Measurements from ENCODE around the gene COQ8B.
"Not testable (repeated sequence)": the region's sequence is repeated elsewhere in the genome, so short reads cannot be mapped to it uniquely, and the experiment has no call there.

The COQ8B gene

GRCh38 chr19:40716482-40717324 is at the start of gene COQ8B, which contains the start of gene ITPKC:
Gene COQ8B (minus strand): TSS chr19:40716886. CDS start chr19:40714632, 2,254 bp downstream.
Gene ITPKC (plus strand): TSS chr19:40717112. CDS start chr19:40717136, 24 bp downstream.
- in situ Hi-C loops (cut with MboI; ENCODE audit: low sequenced_read_pairs) = no loop called here

DNA sequence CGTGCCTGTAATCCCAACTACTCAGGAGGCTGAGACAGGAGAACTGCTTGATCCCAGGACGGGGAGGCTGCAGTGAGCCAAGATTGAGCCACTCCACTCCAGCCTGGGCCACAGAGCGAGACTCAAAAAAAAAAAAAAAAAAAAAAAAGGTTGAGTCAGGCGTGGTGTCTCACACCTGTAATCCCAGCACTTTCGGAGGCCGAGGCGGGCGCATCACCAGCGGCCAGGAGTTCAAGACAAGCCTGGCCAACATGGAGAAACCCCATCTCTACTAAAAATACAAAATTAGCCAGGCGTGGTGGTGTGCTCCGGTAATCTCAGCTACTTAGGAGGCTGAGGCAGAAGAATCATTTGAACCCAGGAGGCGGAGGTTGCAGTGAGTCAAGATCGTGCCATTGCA is 49.7 kb upstream of the COQ8B start:
- in situ Hi-C loops (cut with MboI; ENCODE audit: low sequenced_read_pairs) = not testable (repeated sequence)

- in situ Hi-C loops (cut with MboI; ENCODE audit: low sequenced_read_pairs) = no loop called here
These were observed 47.3 kb upstream of the COQ8B start for GRCh38 chr19:40763963-40764362.

- in situ Hi-C loops (cut with MboI; ENCODE audit: low sequenced_read_pairs) = no loop called here
These were observed 46.8 kb upstream of the COQ8B start for GRCh38 chr19:40763526-40763925.

GRCh38 chr19:40762754-40763470 is 46.2 kb upstream of the COQ8B start:
- in situ Hi-C loops (cut with MboI; ENCODE audit: low sequenced_read_pairs) = no loop called here

GRCh38 chr19:40759352-40759751 is 42.7 kb upstream of the COQ8B start:
- in situ Hi-C loops (cut with MboI; ENCODE audit: low sequenced_read_pairs) = no loop called here

GRCh38 chr19:40758491-40758890 is 41.8 kb upstream of the COQ8B start:
- in situ Hi-C loops (cut with MboI; ENCODE audit: low sequenced_read_pairs) = no loop called here

GRCh38 chr19:40756502-40757110 is 39.9 kb upstream of the COQ8B start:
- in situ Hi-C loops (cut with MboI; ENCODE audit: low sequenced_read_pairs) = no loop called here

DNA sequence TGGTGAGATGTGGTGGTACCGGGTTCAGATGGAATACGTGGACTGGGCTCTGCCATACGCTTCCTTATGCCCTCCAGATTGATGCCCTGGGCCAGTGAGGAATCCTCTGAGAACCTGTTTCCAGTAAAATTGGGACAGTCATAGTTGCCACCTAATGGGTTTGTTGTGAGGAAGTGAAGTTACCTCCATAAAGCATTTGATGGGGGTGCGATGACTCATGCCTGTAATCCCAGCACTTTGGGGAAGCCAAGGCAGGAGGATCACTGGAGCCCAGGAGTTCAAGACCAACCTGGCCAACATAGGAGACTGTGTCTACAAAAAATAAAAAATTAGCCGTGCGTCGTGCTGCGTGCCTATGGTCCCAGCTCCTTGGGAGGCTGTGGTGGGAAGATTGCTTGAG is 39.1 kb upstream of the COQ8B start:
- in situ Hi-C loops (cut with MboI; ENCODE audit: low sequenced_read_pairs) = no loop called here

DNA sequence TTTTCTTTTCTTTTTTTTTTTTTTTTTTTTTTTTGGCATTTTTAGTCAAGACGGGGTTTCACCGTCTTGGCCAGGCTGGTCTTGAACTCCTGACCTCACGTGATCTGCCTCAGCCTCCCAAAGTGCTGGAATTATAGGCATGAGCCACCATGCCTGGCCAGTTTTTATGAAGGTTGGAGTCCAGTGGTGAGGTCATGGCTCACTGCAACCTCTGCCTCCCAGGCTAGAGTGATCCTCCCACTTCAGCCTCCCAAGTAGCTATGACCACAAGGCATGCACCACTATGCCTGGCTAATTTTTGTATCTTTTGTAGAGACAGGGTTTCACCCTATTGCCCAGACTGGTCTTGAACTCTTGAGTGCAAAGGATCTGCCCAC is 38.5 kb upstream of the COQ8B start:
- in situ Hi-C loops (cut with MboI; ENCODE audit: low sequenced_read_pairs) = no loop called here

DNA sequence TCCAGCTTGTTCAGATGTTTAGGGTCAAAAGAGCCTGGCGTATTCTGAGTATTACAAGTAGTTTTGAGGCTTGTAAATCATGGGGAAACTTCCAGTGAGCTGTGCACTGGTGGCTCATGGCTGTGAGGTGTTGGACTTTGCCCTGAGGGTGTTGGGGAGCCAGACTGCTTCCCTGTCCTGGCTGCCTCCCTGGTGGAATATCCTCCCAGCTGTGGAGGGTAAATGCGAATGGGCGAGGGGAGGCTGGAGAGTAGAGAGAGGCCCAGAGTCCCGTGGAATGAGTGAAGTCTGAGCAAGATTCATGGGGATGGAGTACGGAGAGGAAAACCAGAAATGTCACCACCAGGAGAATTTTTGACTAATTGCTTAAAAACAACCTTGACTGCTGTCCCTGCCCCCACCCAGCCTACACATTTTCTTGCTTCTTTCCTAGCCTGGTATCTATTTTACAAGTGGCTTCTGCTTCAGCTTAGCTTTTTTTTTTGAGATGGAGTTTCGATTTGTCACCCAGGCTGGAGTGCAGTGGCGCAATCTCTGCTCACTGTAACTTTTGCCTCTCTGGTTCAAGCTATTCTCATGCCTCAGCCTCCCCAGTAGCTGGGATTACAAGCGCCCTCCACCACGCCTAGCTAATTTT is 38.0 kb upstream of the COQ8B start:
- in situ Hi-C loops (cut with MboI; ENCODE audit: low sequenced_read_pairs) = no loop called here

- in situ Hi-C loops (cut with MboI; ENCODE audit: low sequenced_read_pairs) = no loop called here
These were observed 35.6 kb upstream of the COQ8B start for GRCh38 chr19:40752257-40752781.

DNA sequence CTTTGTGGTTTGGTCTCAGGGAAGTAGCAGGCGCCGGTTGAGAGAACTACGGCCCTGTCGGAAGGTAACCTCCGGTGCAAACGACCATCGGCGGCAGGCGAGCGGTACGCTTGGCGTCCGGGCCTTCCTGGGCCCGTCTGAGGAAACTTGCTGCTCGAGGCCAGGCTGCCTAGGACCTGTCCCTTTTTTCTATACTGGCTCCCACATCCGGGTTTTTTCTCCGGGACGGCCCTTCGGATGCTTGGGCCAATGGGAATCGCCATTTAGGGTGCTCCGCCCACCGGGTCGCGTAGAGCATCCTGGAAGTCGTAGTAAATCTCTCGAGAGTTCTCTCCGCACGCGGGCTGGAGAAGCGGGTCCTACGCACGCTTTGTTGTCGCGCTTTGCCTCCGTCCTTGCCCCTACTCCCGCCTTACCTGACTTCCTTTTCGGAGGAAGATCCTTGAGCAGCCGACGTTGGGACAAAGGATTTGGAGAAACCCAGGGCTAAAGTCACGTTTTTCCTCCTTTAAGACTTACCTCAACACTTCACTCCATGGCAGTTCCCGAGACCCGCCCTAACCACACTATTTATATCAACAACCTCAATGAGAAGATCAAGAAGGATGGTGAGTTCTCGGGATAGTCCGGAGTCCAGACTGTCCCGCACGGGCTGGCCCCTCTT is 34.3 kb upstream of the COQ8B start, which contains the start of gene SNRPA:
Gene SNRPA (plus strand): TSS at position 330 of the 664 bp plus-strand sequence. CDS start 206 bp downstream, at position 536.
- in situ Hi-C loops (cut with MboI; ENCODE audit: low sequenced_read_pairs) = no loop called here

GRCh38 chr19:40750058-40750873 is 33.6 kb upstream of the COQ8B start, which contains the start of gene ACTMAP:
Gene ACTMAP (minus strand): TSS chr19:40750477. CDS start chr19:40749803, 674 bp downstream.
- in situ Hi-C loops (cut with MboI; ENCODE audit: low sequenced_read_pairs) = no loop called here

DNA sequence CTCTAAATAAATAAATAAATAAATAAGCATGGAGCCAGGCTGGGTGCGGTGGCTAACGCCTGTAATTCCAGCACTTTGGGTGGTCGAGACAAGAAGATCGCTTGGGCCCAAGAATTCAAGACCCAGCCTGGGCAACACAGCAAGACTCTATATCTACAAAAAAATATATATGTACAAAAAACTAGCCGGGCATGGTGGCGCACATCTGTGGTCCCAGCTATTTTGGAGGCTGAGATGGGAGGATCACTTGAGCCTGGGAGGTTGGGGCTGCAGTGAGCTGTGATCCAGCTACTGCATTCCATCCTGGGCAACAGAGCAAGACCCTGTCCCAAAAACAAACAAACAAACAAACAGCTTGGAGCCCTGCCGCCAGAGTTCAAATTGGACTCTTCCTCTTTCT is 30.9 kb upstream of the COQ8B start:
- in situ Hi-C loops (cut with MboI; ENCODE audit: low sequenced_read_pairs) = no loop called here

DNA sequence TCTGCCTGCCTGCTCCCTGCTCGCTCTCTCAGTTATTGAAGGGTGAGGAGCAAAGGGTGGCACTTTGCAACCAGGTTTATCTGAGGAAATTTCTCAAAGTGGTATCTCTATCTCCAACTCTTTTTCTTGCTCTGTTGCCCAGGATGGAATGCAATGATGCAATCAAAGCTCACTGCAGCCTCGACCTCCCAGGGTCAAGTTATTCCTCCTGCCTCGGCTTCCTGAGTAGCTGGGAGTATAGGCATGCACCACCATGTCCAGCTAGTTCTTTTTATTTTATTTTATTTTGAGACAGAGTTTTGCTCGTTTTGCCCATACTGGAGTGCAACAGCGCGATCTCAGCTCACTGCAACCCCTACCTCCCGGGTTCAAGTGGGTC is 28.7 kb upstream of the COQ8B start:
- in situ Hi-C loops (cut with MboI; ENCODE audit: low sequenced_read_pairs) = no loop called here

DNA sequence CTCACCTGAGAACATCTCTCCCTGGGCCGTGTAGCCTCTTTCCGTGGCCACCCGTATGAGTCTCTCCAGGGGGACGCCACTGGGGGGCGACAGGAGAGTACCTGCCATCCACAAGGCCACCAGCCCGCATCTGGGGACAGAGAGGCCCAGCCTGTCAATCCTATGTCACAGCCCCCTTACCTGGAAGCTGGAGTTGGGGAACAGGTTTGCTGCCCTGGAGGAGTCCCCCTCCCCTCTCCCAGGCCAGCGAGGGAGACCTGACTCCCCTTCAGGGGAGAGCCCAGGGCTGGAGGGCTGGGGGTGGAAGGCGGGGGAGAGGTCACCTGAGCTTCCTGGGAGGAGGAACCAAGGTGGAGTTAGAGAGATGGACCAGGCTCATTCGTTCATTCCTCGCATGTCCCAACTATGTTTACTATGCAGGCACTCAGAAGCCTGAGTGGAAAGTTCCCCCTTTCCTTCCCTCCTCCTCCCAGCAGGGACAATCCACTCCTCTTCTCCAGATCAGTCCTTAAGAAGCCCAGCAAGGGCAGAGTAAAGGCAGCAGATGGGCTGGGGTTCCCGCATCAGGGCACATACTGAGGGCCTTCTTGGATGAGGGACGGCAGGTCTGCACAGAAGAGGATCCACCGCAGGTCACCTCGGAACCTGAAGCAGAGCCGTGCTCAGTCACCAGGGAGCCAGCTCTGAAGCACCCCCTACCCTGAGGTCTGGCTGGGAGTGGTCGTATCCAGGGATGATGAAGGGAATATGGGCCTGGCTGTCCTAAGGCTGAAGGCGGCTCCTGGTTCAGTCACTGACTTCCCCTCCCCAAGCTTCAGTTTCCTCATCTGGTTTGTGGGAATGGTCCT is 28.1 kb upstream of the COQ8B start:
- in situ Hi-C loops (cut with MboI; ENCODE audit: low sequenced_read_pairs) = no loop called here

DNA sequence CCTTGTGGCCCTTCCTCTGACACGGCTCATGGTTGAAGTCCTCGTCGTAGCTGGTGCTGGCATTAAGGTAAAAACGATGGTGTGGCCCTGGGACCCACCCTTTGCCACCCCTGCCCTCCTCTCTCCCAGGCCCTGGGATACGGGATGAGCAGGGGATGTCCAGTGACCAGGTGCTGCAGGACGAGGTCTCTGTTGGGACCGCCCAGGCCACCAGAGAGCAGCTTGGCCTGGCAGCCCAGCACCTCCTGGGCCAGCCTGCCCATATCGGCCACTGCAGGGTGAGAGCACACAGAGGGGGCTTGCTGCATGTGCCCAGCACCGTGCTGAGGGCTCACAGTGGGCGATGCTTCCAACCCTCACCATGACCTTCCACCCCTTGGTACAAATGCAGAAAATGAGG is 27.2 kb upstream of the COQ8B start:
- in situ Hi-C loops (cut with MboI; ENCODE audit: low sequenced_read_pairs) = no loop called here

DNA sequence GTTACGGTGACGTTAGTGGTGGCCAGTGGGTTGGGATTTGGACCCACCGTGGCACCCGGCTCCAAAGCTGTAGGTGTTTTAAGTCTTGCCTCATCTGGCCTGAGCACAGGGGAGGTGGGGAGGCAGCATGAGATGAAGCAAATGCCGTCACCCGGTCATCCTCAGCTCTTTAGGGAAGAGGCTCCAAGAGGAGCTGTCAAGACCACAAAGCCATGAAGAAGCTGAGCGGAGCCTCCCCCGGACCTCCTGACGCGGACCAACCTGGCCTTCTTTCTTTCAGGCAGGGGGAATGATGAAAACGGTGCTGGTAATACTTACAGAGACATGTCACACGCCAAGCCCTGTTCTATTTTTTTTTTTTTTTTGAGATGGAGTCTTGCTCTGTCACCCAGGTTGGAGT is 26.2 kb upstream of the COQ8B start:
- in situ Hi-C loops (cut with MboI; ENCODE audit: low sequenced_read_pairs) = no loop called here
